ENCODE results near the gene GAREM1. TPM values are rescaled to one million over a fixed set of nuclear protein-coding genes. Genes with fewer than 3 reads are reported as not detected.

Gene GAREM1
- total and polyA plus RNA-seq, 9 of the 15 experiments (the other 6 are each of a cell fraction or from before 2014, with no cell fraction given) = 0.03 to 0.33 (median 0.07) TPM; not detected in 1

DNA sequence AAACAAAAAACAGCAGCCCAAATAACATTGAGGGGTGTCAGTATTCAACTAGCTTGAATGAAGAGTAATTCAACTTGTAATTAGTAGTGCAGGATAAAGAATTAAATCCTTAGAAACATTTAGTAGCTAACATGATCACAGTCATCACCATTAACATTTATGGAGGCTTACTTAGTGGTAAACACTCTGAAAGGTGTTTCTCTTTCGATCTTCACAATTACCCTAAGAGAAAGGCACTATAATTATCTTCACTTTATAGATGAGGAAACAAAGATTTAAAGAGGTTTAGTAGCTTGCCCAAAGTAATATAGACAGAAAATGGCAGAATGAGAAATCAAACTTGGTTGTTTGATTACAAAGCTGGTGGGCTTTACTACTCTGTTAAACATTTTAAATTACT is 81.5 kb downstream of the GAREM1 start:
- Histone ChIP-seq H3K4me2 (ENCODE audit: insufficient read depth, low read length) (no peak overlapping the region), H3K36me3 (ENCODE audit: control insufficient read depth, insufficient read depth, low read length) (no peaks in the 10 kb centered on the region), H4K20me1 (replicated peaks; ENCODE audit: control insufficient read depth, insufficient read depth, low read length) (no peaks in the 10 kb centered on the region), H2AFZ (ENCODE audit: low read depth, low read length) (no peak overlapping the region), H3K4me3 (no peak overlapping the region), H3K9me1 (ENCODE audit: control insufficient read depth, insufficient read depth, low read length) (no peaks in the 10 kb centered on the region), H3K79me2 (ENCODE audit: control insufficient read depth, insufficient read depth, low read length) (no peaks in the 10 kb centered on the region), H3K9me3 (replicated peaks; ENCODE audit: control insufficient read depth, insufficient read depth, low read depth, low read length) (no peaks in the 10 kb centered on the region), H3K27ac (ENCODE audit: extremely low read depth, low read depth, low read length) (no peak overlapping the region), H3K9ac (ENCODE audit: insufficient read depth in 1 of 2, low read depth in 2 of 2, low read length in 2 of 2) (no peak overlapping the region), H3K4me1 (replicated peaks in 1 of 2; ENCODE audit: control insufficient read depth in 2 of 2, insufficient read depth in 2 of 2, low read length in 2 of 2) (no peaks in the 10 kb centered on the region), H3K27me3 (ENCODE audit: control insufficient read depth in 2 of 2, insufficient read depth in 2 of 2, low read length in 2 of 2) (no peaks in the 10 kb centered on the region)
- ATAC-seq (no peak), FAIRE-seq (no peak), DNase-seq (ENCODE audit: extremely low read depth in 1 of 4, low spot score in 3 of 4) (no peak)
- ChIA-PET CTCF (ENCODE audit: low intra/inter-chr PET ratio) (no interaction called here), POLR2A (no interaction called here)
- BruUV-seq (replicated peaks) = no TSS peak
- intact Hi-C loops (cut with micrococcal nuclease) = no loop called here
- WGBS (ENCODE audit: insufficient coverage, low coverage, missing lambda C conversion rate) = 0% methylated on average over 1 of the region's 1 CpG
- TF ChIP-seq, protein P1, sequence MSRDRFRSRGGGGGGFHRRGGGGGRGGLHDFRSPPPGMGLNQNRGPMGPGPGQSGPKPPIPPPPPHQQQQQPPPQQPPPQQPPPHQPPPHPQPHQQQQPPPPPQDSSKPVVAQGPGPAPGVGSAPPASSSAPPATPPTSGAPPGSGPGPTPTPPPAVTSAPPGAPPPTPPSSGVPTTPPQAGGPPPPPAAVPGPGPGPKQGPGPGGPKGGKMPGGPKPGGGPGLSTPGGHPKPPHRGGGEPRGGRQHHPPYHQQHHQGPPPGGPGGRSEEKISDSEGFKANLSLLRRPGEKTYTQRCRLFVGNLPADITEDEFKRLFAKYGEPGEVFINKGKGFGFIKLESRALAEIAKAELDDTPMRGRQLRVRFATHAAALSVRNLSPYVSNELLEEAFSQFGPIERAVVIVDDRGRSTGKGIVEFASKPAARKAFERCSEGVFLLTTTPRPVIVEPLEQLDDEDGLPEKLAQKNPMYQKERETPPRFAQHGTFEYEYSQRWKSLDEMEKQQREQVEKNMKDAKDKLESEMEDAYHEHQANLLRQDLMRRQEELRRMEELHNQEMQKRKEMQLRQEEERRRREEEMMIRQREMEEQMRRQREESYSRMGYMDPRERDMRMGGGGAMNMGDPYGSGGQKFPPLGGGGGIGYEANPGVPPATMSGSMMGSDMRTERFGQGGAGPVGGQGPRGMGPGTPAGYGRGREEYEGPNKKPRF (IDR thresholded peaks at IDR 0.05; ENCODE audit: low read depth, low read length) = no peak
- TF ChIP-seq EP400 (IDR thresholded peaks at IDR 0.05) = no peak
- no peak for TF ChIP-seq ZNF384 (IDR thresholded peaks at IDR 0.05; ENCODE audit: low read depth, low read length)
- TF ChIP-seq, protein P2, sequence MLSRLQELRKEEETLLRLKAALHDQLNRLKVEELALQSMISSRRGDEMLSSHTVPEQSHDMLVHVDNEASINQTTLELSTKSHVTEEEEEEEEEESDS (CRISPR knock-in tag; IDR thresholded peaks at IDR 0.05) = no peak
- TF ChIP-seq, protein P3, sequence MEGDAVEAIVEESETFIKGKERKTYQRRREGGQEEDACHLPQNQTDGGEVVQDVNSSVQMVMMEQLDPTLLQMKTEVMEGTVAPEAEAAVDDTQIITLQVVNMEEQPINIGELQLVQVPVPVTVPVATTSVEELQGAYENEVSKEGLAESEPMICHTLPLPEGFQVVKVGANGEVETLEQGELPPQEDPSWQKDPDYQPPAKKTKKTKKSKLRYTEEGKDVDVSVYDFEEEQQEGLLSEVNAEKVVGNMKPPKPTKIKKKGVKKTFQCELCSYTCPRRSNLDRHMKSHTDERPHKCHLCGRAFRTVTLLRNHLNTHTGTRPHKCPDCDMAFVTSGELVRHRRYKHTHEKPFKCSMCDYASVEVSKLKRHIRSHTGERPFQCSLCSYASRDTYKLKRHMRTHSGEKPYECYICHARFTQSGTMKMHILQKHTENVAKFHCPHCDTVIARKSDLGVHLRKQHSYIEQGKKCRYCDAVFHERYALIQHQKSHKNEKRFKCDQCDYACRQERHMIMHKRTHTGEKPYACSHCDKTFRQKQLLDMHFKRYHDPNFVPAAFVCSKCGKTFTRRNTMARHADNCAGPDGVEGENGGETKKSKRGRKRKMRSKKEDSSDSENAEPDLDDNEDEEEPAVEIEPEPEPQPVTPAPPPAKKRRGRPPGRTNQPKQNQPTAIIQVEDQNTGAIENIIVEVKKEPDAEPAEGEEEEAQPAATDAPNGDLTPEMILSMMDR (IDR thresholded peaks at IDR 0.05 in 2 of 3, conservative IDR thresholded peaks at IDR 0.05 in 1 of 3; ENCODE audit: insufficient read depth in 2 of 3, low read depth in 1 of 3, low read length in 3 of 3) = no peak
- no peak for TF ChIP-seq SMC3 (conservative IDR thresholded peaks at IDR 0.05; ENCODE audit: insufficient read depth, low read depth, low read length)
- TF ChIP-seq PKNOX1 (IDR thresholded peaks at IDR 0.05) = no peak
- TF ChIP-seq RUNX1 (IDR thresholded peaks at IDR 0.05; ENCODE audit: low read depth) = no peak
- no peak for TF ChIP-seq ZNF274 (IDR thresholded peaks at IDR 0.05; ENCODE audit: borderline replicate concordance, low read depth, low read length)
- TF ChIP-seq XRCC3 (IDR thresholded peaks at IDR 0.05) = no peak
- in situ Hi-C loops (cut with MboI) = no loop called here
